Activated CD8-positive, alpha-beta T cell treated with anti-CD3 and anti-CD28 coated beads for 36 hours (primary cell): ENCODE measurements around the gene TOP1. TPM values are rescaled to one million over a fixed set of nuclear protein-coding genes. Genes with fewer than 3 reads are reported as not detected.

Source experiments
- ATAC-seq: fragments of 200-7000 bp; cut with Tn5 transposase; one replicate; pipeline ENCODE4 v1.10.0; 2021; ENCODE audit warnings: mild to moderate bottlenecking, moderate library complexity
- CTCF ChIA-PET: fragments of 350-600 bp; sonication (Branson Sonifier 250); formaldehyde crosslinking; loops from one replicate; lab custom pipeline; 2021; ENCODE audit warnings: antibody characterized with exemption; lab: Charles Lee
- POLR2A ChIA-PET: fragments of 350-600 bp; sonication (Branson Sonifier 250); formaldehyde crosslinking; loops from one replicate; lab custom pipeline; 2021; ENCODE audit warnings: antibody characterized with exemption; lab: Charles Lee
- DNase-seq: peaks from one replicate; pipeline ENCODE4 v3.0.0-alpha.2; 2020
- H3K27ac Mint-ChIP-seq: one replicate; pipeline ENCODE4 v1.8.0; 2021; ENCODE audit warnings: mild to moderate bottlenecking, mixed read lengths
- H3K27me3 Mint-ChIP-seq: one replicate; pipeline ENCODE4 v1.8.0; 2021; ENCODE audit warnings: mixed read lengths
- H3K36me3 Mint-ChIP-seq: one replicate; pipeline ENCODE4 v1.8.0; 2021; ENCODE audit warnings: low read depth, mixed read lengths
- H3K4me1 Mint-ChIP-seq: one replicate; pipeline ENCODE4 v1.8.0; 2021; ENCODE audit warnings: low read depth, mixed read lengths
- H3K4me3 Mint-ChIP-seq: one replicate; pipeline ENCODE4 v1.8.0; 2021; ENCODE audit warnings: mild to moderate bottlenecking, moderate library complexity, mixed read lengths
- H3K9me3 Mint-ChIP-seq: one replicate; pipeline ENCODE4 v1.8.0; 2021; ENCODE audit warnings: mixed read lengths
- intact Hi-C: fragments of 100-400 bp; cut with micrococcal nuclease; formaldehyde crosslinking; loops from one replicate; pipeline ENCODE4 v1.10.0; 2022
- total RNA-seq, 2 experiments: library from RNA; stranded (reverse); gene quantifications; one replicate each; pipeline ENCODE4 v1.2.3, GENCODE V29; 2021
- TF ChIP-seq, protein P1 (sequence below): fragments of 200-600 bp; IDR thresholded peaks from one replicate; pipeline ENCODE4 v1.8.0; 2022; ENCODE audit warnings: antibody characterized with exemption, mild to moderate bottlenecking

The TOP1 gene
- total RNA-seq, 2 experiments from 2014 or later: 81.0 to 81.1 TPM

DNA sequence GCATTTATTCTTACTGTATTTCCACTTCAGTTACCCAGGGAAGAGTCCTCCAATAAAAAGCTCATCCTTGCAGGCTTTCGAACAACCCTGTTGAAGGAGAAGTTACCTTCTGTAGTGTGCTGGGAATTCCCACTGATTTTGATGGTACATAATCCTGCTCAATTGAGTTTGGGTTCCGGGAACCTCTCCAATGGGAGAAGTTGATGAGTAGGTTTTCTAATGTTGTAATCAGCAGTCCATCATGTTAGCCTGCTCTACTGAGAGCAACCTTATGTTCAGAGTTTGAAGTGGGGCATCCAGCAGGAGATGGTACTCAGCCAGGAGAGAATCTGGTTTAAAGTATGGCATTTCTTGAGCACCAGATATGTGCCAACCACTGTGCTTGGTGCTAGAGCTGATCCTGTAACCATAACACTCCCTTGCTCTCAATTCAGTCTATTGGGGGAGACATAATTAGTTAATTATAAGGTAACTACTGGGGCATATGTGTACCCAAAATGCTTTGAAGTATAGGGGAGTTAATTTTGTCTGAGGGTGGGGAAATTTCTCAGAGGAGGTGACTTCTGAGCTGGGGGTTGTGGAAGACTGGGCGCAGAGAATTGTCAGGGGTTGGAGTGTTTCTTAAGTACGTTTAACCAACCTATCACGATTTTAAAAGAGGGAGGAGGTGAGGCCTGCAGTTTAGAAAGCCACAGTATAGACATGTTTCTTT lies 2.1 kb downstream of the TOP1 start:
- ChIA-PET CTCF (interaction anchor here (1.0 to 3.5 kb wide), 8 partner anchors 12 to 104 kb away, joined by 3 to 25 read pairs (median 4); no protein-coding TSS in a partner anchor), POLR2A (interaction anchor here (1.0 to 2.6 kb wide), 4 partner anchors 9 to 24 kb away, joined by 3 to 23 read pairs (median 8); no protein-coding TSS in a partner anchor)
- ATAC-seq (no peak), DNase-seq (no peak)
- Mint-ChIP-seq H3K9me3 (no peaks in the 10 kb centered on the region), H3K27ac (peak overlapping the region; percentile 91), H3K4me3 (peak overlapping the region; percentile 88), H3K36me3 (peaks cover 45% of the 10 kb centered on the region), H3K27me3 (no peaks in the 10 kb centered on the region), H3K4me1 (peaks cover 63% of the 10 kb centered on the region)
- intact Hi-C loops: no loop called here
- TF ChIP-seq, protein P1, sequence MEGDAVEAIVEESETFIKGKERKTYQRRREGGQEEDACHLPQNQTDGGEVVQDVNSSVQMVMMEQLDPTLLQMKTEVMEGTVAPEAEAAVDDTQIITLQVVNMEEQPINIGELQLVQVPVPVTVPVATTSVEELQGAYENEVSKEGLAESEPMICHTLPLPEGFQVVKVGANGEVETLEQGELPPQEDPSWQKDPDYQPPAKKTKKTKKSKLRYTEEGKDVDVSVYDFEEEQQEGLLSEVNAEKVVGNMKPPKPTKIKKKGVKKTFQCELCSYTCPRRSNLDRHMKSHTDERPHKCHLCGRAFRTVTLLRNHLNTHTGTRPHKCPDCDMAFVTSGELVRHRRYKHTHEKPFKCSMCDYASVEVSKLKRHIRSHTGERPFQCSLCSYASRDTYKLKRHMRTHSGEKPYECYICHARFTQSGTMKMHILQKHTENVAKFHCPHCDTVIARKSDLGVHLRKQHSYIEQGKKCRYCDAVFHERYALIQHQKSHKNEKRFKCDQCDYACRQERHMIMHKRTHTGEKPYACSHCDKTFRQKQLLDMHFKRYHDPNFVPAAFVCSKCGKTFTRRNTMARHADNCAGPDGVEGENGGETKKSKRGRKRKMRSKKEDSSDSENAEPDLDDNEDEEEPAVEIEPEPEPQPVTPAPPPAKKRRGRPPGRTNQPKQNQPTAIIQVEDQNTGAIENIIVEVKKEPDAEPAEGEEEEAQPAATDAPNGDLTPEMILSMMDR: no peak

DNA sequence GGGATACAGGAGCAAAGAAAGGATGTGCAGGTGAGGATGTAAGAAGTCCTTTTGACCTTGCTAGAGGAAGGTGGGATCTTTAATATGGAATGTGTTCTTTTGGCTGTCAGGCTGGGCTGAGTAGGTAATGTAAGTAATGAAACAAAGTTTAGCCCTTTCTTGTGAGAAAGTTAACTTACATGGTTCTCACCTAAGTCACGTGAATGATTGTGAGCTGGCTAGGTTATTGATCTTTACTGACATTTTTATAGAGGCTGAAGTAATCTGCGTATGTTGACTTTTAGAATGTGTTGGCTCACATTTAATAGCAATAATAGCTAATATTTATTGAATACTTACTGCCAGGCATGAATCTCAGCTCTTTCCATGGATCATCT lies 2.6 kb downstream of the TOP1 start:
- ChIA-PET POLR2A (interaction anchor here (1.0 to 2.6 kb wide), 3 partner anchors 9 to 25 kb away, joined by 4 to 23 read pairs (median 9); no protein-coding TSS in a partner anchor), CTCF (interaction anchor here (1.0 to 3.5 kb wide), 7 partner anchors 11 to 104 kb away, joined by 3 to 25 read pairs (median 5); no protein-coding TSS in a partner anchor)
- Mint-ChIP-seq H3K36me3 (peaks cover 50% of the 10 kb centered on the region), H3K4me1 (peaks cover 68% of the 10 kb centered on the region), H3K4me3 (peak overlapping the region; percentile 88), H3K9me3 (no peaks in the 10 kb centered on the region), H3K27ac (peak overlapping the region; percentile 10), H3K27me3 (no peaks in the 10 kb centered on the region)
- DNase-seq (no peak), ATAC-seq (no peak)
- intact Hi-C loops: no loop called here
- TF ChIP-seq, protein P1: no peak

DNA sequence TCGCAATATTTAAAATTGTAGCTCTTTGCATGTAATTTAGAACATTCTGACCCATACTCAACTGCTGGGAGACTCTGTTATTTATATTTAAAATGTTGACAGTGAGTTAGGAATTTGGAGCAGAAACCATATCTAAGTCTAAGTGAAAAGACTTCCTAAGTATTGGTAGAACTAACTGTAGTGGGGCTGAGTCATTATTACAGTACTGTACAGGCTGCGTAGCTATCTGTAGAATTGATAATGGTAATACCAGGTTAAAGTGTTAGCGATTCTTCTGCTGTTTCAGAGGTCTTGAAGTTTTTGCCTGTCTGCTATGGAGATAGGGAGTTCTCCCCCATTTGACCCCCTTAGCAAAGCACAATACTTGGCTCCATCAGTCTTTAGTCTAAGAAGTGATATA lies 3.6 kb downstream of the TOP1 start:
- TF ChIP-seq, protein P1: no peak

DNA sequence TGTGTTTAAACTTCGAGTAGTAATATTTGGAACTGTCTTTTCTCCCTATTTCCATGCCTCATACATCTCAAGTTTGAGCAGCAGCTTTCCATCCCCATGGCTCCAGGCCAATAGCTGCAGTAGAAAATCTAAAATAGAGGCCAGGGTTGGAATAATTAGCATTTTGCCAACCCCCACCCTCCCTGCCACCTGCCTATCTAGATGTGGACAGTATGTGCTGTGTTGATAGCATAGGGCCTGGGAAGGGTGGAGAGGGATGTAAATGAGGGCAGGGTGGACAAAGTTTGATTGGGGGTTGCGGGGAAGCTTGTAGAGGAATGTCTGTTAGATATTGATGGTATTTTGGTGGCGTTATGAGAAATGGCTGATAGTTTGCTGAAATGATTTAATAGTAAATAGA lies 5.6 kb downstream of the TOP1 start:
- intact Hi-C loops: no loop called here
- DNase-seq (no peak), ATAC-seq (no peak)
- no peaks in the 10 kb centered on the region for H3K27me3 Mint-ChIP-seq
- H3K4me1 Mint-ChIP-seq: peaks cover 86% of the 10 kb centered on the region
- peak overlapping the region; percentile 3 for H3K27ac Mint-ChIP-seq
- ChIA-PET POLR2A (interaction anchor here (1.8 kb wide), 1 partner anchor 14 kb away, joined by 5 read pairs; no protein-coding TSS in a partner anchor), CTCF (interaction anchor here (3.2 kb wide), 1 partner anchor 44 kb away, joined by 13 read pairs; no protein-coding TSS in a partner anchor)
- peaks cover 63% of the 10 kb centered on the region for H3K36me3 Mint-ChIP-seq
- H3K9me3 Mint-ChIP-seq: no peaks in the 10 kb centered on the region
- TF ChIP-seq, protein P1: no peak
- no peak overlapping the region for H3K4me3 Mint-ChIP-seq

More for the DNA sequence above, 3.6 kb downstream of the TOP1 start:
- peak overlapping the region; percentile 88 for H3K4me3 Mint-ChIP-seq
- intact Hi-C loops: no loop called here
- H3K4me1 Mint-ChIP-seq: peaks cover 72% of the 10 kb centered on the region
- CTCF ChIA-PET: interaction anchor here (1.3 to 3.5 kb wide), 3 partner anchors 14 to 103 kb away, joined by 5 to 25 read pairs (median 25); no protein-coding TSS in a partner anchor
- POLR2A ChIA-PET: interaction anchor here (1.6 kb wide), 1 partner anchor 14 kb away, joined by 9 read pairs; no protein-coding TSS in a partner anchor
- no peak for DNase-seq
- no peak for ATAC-seq
- H3K27me3 Mint-ChIP-seq: no peaks in the 10 kb centered on the region
- H3K9me3 Mint-ChIP-seq: no peaks in the 10 kb centered on the region
- H3K27ac Mint-ChIP-seq: no peak overlapping the region
- H3K36me3 Mint-ChIP-seq: peaks cover 55% of the 10 kb centered on the region
